Measurements from ENCODE around the gene FREM2.

The FREM2 gene

DNA sequence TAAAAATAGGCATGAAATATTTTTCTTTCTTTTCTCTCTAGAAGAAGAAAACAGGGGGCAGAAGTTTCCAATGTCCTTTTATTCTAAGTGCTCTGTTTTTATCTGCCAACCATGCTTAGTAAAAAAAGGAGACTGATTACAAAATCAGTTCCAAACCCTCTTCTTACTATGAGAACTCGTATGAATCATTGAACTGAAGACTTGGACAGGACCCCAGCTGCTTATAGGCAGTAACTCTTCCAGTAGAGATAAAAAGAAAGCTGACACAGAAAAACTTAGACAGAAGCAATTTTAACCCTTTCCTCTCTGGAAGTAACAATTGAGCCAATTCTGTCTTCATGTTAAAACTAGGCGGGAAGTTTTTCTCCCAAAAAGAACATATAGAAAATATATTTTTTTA is 24.5 kb upstream of the FREM2 start:
- Histone ChIP-seq H3K36me3 (ENCODE audit: control insufficient read depth in 2 of 2, insufficient read depth in 2 of 2, low read length in 2 of 2) (no peaks in the 10 kb centered on the region), H3K9me3 (ENCODE audit: control insufficient read depth in 2 of 2, low read length in 2 of 2) (no peaks in the 10 kb centered on the region), H3K27me3 (ENCODE audit: control insufficient read depth in 2 of 2, insufficient read depth in 2 of 2, low read length in 2 of 2) (no peaks in the 10 kb centered on the region), H3K27ac (ENCODE audit: low read depth in 2 of 2, low read length in 2 of 2) (no peak overlapping the region), H3K4me1 (ENCODE audit: control insufficient read depth in 2 of 2, insufficient read depth in 2 of 2, low read length in 2 of 2) (no peaks in the 10 kb centered on the region), H3K4me3 (ENCODE audit: low read length in 2 of 2) (no peak overlapping the region), H3K9ac (ENCODE audit: low read depth in 1 of 2, low read length in 2 of 2) (no peak overlapping the region)

- no peaks in the 10 kb centered on the region for H3K36me3 ChIP-seq (ENCODE audit: control insufficient read depth in 2 of 2, insufficient read depth in 2 of 2, low read length in 2 of 2)
- no peaks in the 10 kb centered on the region for H3K9me3 ChIP-seq (ENCODE audit: control insufficient read depth in 2 of 2, low read length in 2 of 2)
- H3K4me1 ChIP-seq (ENCODE audit: control insufficient read depth in 2 of 2, insufficient read depth in 2 of 2, low read length in 2 of 2) = no peaks in the 10 kb centered on the region
- H3K4me3 ChIP-seq (ENCODE audit: low read length in 2 of 2) = no peak overlapping the region
- H3K27me3 ChIP-seq (ENCODE audit: control insufficient read depth in 2 of 2, insufficient read depth in 2 of 2, low read length in 2 of 2) = no peaks in the 10 kb centered on the region
- H3K9ac ChIP-seq (ENCODE audit: low read depth in 1 of 2, low read length in 2 of 2) = no peak overlapping the region
- H3K27ac ChIP-seq (ENCODE audit: low read depth in 2 of 2, low read length in 2 of 2) = no peak overlapping the region
These were observed 22.0 kb upstream of the FREM2 start for GRCh38 chr13:38664906-38665305.

DNA sequence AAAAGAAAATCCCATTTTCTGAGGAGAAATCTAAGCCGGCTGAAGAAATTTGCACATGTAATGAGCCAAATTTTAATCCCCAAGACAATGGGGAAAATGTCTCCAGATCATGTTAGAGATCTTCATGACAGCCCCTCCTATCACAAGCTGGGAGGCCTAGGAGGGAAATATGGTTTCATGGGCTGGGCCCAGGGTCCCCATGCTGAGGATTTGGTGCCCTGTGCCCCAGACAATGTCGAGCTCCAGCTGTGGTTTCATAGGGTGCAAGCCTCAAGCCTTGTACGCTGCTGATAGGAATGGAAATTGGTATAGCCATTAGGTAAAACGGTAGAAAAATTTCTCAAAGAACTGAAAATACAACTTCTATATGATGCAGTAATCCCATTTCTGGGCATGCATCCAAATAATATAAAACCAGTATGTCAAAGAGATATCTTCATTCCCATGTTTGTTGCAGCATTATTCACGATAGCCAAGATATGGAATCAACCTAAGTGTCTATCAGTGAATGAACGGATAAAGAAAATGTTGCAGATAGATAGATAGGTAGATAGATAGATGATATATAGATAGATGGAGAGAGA is 19.3 kb upstream of the FREM2 start:
- H3K36me3 ChIP-seq (ENCODE audit: control insufficient read depth in 2 of 2, insufficient read depth in 2 of 2, low read length in 2 of 2) = no peaks in the 10 kb centered on the region
- H3K4me1 ChIP-seq (ENCODE audit: control insufficient read depth in 2 of 2, insufficient read depth in 2 of 2, low read length in 2 of 2) = no peaks in the 10 kb centered on the region
- H3K9ac ChIP-seq (ENCODE audit: low read depth in 1 of 2, low read length in 2 of 2) = no peak overlapping the region
- no peaks in the 10 kb centered on the region for H3K9me3 ChIP-seq (ENCODE audit: control insufficient read depth in 2 of 2, low read length in 2 of 2)
- no peak overlapping the region for H3K4me3 ChIP-seq (ENCODE audit: low read length in 2 of 2)
- no peak overlapping the region for H3K27ac ChIP-seq (ENCODE audit: low read depth in 2 of 2, low read length in 2 of 2)
- H3K27me3 ChIP-seq (ENCODE audit: control insufficient read depth in 2 of 2, insufficient read depth in 2 of 2, low read length in 2 of 2) = no peaks in the 10 kb centered on the region

DNA sequence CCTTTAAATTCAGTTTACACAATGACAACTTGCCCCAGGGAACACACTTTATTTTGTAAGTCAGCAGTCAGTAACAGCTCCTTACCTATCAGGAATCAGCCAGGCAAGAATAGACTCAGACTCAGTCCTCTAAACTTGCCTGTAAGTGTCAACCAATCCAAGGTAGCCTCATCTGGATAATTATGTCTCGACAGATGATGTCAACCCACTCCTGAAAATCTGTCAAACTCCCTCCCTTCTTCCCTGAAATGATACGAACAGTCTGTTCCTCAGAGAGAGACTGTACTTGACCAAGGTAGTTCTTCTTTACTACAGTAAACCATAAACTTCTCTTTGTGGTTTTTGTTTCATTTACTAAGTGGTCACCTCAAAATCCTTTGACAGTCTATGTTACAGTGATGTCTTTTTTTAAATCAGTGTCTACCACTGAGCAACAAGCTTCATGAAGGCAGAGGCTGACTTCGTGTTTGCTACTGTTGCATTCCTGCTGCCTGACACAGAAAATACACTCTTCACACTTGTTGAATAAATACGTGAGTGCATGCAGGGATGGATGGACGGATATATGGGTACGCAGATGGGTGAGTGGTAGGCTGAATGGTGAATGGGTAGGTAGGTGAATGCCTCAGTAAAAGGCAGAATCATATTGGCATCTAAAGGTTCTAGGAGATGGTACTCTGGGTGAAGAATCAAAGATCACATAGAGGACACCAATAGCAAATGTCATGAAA is 17.5 kb upstream of the FREM2 start:
- Histone ChIP-seq H3K4me3 (ENCODE audit: low read length in 2 of 2) (no peak overlapping the region), H3K36me3 (ENCODE audit: control insufficient read depth in 2 of 2, insufficient read depth in 2 of 2, low read length in 2 of 2) (no peaks in the 10 kb centered on the region), H3K27ac (ENCODE audit: low read depth in 2 of 2, low read length in 2 of 2) (no peak overlapping the region), H3K4me1 (ENCODE audit: control insufficient read depth in 2 of 2, insufficient read depth in 2 of 2, low read length in 2 of 2) (no peaks in the 10 kb centered on the region), H3K9ac (ENCODE audit: low read depth in 1 of 2, low read length in 2 of 2) (no peak overlapping the region), H3K9me3 (ENCODE audit: control insufficient read depth in 2 of 2, low read length in 2 of 2) (no peaks in the 10 kb centered on the region), H3K27me3 (ENCODE audit: control insufficient read depth in 2 of 2, insufficient read depth in 2 of 2, low read length in 2 of 2) (no peaks in the 10 kb centered on the region)

- Histone ChIP-seq H3K27me3 (ENCODE audit: control insufficient read depth in 2 of 2, insufficient read depth in 2 of 2, low read length in 2 of 2) (no peaks in the 10 kb centered on the region), H3K4me3 (ENCODE audit: low read length in 2 of 2) (no peak overlapping the region), H3K36me3 (ENCODE audit: control insufficient read depth in 2 of 2, insufficient read depth in 2 of 2, low read length in 2 of 2) (no peaks in the 10 kb centered on the region), H3K9ac (ENCODE audit: low read depth in 1 of 2, low read length in 2 of 2) (no peak overlapping the region), H3K4me1 (ENCODE audit: control insufficient read depth in 2 of 2, insufficient read depth in 2 of 2, low read length in 2 of 2) (no peaks in the 10 kb centered on the region), H3K27ac (ENCODE audit: low read depth in 2 of 2, low read length in 2 of 2) (no peak overlapping the region), H3K9me3 (ENCODE audit: control insufficient read depth in 2 of 2, low read length in 2 of 2) (no peaks in the 10 kb centered on the region)
These were observed 16.2 kb upstream of the FREM2 start for GRCh38 chr13:38670627-38671026.

DNA sequence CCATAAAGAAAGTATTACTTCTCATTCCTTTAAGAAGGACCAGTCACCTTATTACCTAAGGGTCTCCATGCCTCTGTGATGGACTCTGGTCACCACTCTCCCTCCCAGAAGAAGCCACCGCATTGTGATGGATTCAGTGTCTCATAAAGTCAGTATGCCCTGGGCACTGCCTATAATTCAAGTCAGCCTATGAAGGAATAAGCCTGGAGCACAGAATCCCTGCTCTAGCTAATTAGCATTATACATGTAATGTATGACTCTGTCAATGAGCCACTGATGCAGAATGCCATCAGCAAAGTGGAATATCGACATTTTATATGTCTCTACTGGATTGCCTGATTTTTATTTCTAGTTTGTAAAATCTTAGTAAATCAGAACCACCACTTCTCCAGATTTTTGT is 14.9 kb upstream of the FREM2 start:
- Histone ChIP-seq H3K9ac (ENCODE audit: low read depth in 1 of 2, low read length in 2 of 2) (no peak overlapping the region), H3K27me3 (ENCODE audit: control insufficient read depth in 2 of 2, insufficient read depth in 2 of 2, low read length in 2 of 2) (no peaks in the 10 kb centered on the region), H3K27ac (ENCODE audit: low read depth in 2 of 2, low read length in 2 of 2) (no peak overlapping the region), H3K36me3 (ENCODE audit: control insufficient read depth in 2 of 2, insufficient read depth in 2 of 2, low read length in 2 of 2) (no peaks in the 10 kb centered on the region), H3K9me3 (ENCODE audit: control insufficient read depth in 2 of 2, low read length in 2 of 2) (no peaks in the 10 kb centered on the region), H3K4me1 (ENCODE audit: control insufficient read depth in 2 of 2, insufficient read depth in 2 of 2, low read length in 2 of 2) (no peaks in the 10 kb centered on the region), H3K4me3 (ENCODE audit: low read length in 2 of 2) (no peak overlapping the region)

- H3K27ac ChIP-seq (ENCODE audit: low read depth in 2 of 2, low read length in 2 of 2) = no peak overlapping the region
- H3K4me1 ChIP-seq (ENCODE audit: control insufficient read depth in 2 of 2, insufficient read depth in 2 of 2, low read length in 2 of 2) = no peaks in the 10 kb centered on the region
- no peak overlapping the region for H3K9ac ChIP-seq (ENCODE audit: low read depth in 1 of 2, low read length in 2 of 2)
- no peaks in the 10 kb centered on the region for H3K9me3 ChIP-seq (ENCODE audit: control insufficient read depth in 2 of 2, low read length in 2 of 2)
- H3K4me3 ChIP-seq (ENCODE audit: low read length in 2 of 2) = no peak overlapping the region
- no peaks in the 10 kb centered on the region for H3K36me3 ChIP-seq (ENCODE audit: control insufficient read depth in 2 of 2, insufficient read depth in 2 of 2, low read length in 2 of 2)
- no peaks in the 10 kb centered on the region for H3K27me3 ChIP-seq (ENCODE audit: control insufficient read depth in 2 of 2, insufficient read depth in 2 of 2, low read length in 2 of 2)
These were observed 12.7 kb upstream of the FREM2 start for GRCh38 chr13:38674208-38674607.

DNA sequence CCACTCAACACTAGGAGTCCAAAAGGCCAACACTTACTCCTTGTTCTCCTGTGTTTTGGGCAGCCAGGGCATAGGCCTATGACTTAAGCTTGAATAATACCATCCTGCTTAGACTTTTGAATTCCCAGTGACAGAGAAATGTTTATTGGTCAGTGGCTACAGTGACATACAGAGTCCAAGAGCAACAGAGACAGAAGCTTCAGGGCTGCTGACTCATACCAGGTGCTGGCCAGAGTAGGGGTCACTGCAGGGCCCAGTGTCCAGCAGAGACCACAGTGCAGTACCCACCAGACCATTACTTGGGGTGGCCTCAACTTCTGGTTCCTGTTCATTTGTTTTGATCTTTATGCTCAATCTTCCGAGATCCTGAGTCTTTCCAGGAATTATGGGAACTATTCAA is 6.0 kb upstream of the FREM2 start:
- Histone ChIP-seq H3K9ac (ENCODE audit: low read depth in 1 of 2, low read length in 2 of 2) (no peak overlapping the region), H3K9me3 (ENCODE audit: control insufficient read depth in 2 of 2, low read length in 2 of 2) (no peaks in the 10 kb centered on the region), H3K27me3 (ENCODE audit: control insufficient read depth in 2 of 2, insufficient read depth in 2 of 2, low read length in 2 of 2) (no peaks in the 10 kb centered on the region), H3K4me3 (ENCODE audit: low read length in 2 of 2) (no peak overlapping the region), H3K4me1 (ENCODE audit: control insufficient read depth in 2 of 2, insufficient read depth in 2 of 2, low read length in 2 of 2) (no peaks in the 10 kb centered on the region), H3K36me3 (ENCODE audit: control insufficient read depth in 2 of 2, insufficient read depth in 2 of 2, low read length in 2 of 2) (no peaks in the 10 kb centered on the region), H3K27ac (ENCODE audit: low read depth in 2 of 2, low read length in 2 of 2) (no peak overlapping the region)

DNA sequence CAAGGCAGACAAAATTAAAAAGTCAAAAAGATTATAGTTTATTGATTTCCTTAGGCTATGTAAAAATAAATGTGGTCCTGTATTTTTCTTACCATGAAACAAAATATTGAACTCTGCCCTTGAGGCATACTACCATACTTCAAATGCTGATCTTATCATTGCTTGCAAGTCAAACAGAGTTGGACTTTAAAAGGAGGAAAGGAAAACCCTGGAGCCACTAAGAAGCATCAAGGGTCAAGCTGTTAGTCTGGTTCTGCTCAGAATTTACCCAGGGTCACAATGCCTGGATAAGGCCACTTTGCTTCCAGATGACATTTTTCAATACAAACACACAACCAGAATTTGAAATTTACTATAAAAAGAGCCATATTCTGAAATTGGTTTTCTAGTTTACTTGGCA is 2.2 kb upstream of the FREM2 start:
- Histone ChIP-seq H3K4me1 (ENCODE audit: control insufficient read depth in 2 of 2, insufficient read depth in 2 of 2, low read length in 2 of 2) (peaks cover 0 to 9% of the 10 kb centered on the region in 2 donors), H3K9me3 (ENCODE audit: control insufficient read depth in 2 of 2, low read length in 2 of 2) (no peaks in the 10 kb centered on the region), H3K9ac (ENCODE audit: low read depth in 1 of 2, low read length in 2 of 2) (no peak overlapping the region), H3K27ac (ENCODE audit: low read depth in 2 of 2, low read length in 2 of 2) (no peak overlapping the region), H3K27me3 (ENCODE audit: control insufficient read depth in 2 of 2, insufficient read depth in 2 of 2, low read length in 2 of 2) (peaks cover 2 to 13% of the 10 kb centered on the region in 2 donors), H3K4me3 (ENCODE audit: low read length in 2 of 2) (no peak overlapping the region), H3K36me3 (ENCODE audit: control insufficient read depth in 2 of 2, insufficient read depth in 2 of 2, low read length in 2 of 2) (no peaks in the 10 kb centered on the region)

DNA sequence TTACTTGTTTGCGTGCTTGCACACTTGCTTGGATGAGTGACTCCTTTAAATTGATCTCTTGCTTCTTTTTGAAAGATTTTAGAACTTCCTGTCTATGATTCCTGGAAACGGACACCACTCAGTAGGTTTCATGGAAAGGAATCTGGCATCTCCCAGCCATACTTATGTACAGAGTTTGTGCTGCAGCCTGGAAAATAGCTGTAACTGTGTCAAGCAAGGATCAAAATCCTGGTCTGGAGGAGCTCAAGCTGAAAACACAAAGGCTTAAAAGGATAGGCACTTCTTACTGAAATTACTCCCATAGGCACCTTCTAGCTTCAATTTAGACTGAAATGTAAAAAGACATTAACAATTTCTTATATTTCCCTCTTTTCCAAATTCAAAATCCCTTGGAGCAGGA is 1.4 kb upstream of the FREM2 start:
- no peaks in the 10 kb centered on the region for H3K36me3 ChIP-seq (ENCODE audit: control insufficient read depth in 2 of 2, insufficient read depth in 2 of 2, low read length in 2 of 2)
- no peak overlapping the region for H3K4me3 ChIP-seq (ENCODE audit: low read length in 2 of 2)
- H3K4me1 ChIP-seq (ENCODE audit: control insufficient read depth in 2 of 2, insufficient read depth in 2 of 2, low read length in 2 of 2) = peaks cover 0 to 9% of the 10 kb centered on the region in 2 donors
- no peak overlapping the region for H3K9ac ChIP-seq (ENCODE audit: low read depth in 1 of 2, low read length in 2 of 2)
- H3K27ac ChIP-seq (ENCODE audit: low read depth in 2 of 2, low read length in 2 of 2) = no peak overlapping the region
- H3K9me3 ChIP-seq (ENCODE audit: control insufficient read depth in 2 of 2, low read length in 2 of 2) = no peaks in the 10 kb centered on the region
- peaks cover 2 to 13% of the 10 kb centered on the region in 2 donors for H3K27me3 ChIP-seq (ENCODE audit: control insufficient read depth in 2 of 2, insufficient read depth in 2 of 2, low read length in 2 of 2)
